Natural killer cell treated with Interleukin-12 subunit alpha and Interleukin-12 subunit beta and Interleukin-15 and Interleukin-18, amount 100 ng/mL, for 72 hours (primary cell): ENCODE measurements around the gene PCDH20. TPM values are rescaled to one million over a fixed set of nuclear protein-coding genes. Genes with fewer than 3 reads are reported as not detected.
"Not testable (repeated sequence)": the region's sequence is repeated elsewhere in the genome, so short reads cannot be mapped to it uniquely, and the experiment has no call there.

Experiments
- ATAC-seq, 2 donors: fragments of 150-1000 bp; cut with Tn5 transposase in 1 of 2; sonication (Bioruptor Pico), chemical (Tn5 transposase) in 1 of 2; 2 replicates each; pipeline ENCODE4 v1.10.0; 2021
- DNase-seq: peaks from one replicate; pipeline ENCODE4 v3.0.0; 2022; ENCODE audit warnings: low spot score
- H3K27ac Mint-ChIP-seq, 2 donors: 1 replicate in 1 of 2; 2 replicates in 1 of 2; pipeline ENCODE4 v1.8.0; 2022; ENCODE audit warnings: mixed read lengths in 2 of 2, mild to moderate bottlenecking in 1 of 2, moderate library complexity in 1 of 2
- H3K27me3 Mint-ChIP-seq, 2 donors: 1 replicate in 1 of 2; 2 replicates in 1 of 2; pipeline ENCODE4 v1.8.0; 2022; ENCODE audit warnings: mixed read lengths in 2 of 2
- H3K36me3 Mint-ChIP-seq: one replicate; pipeline ENCODE4 v1.8.0; 2022; ENCODE audit warnings: mixed read lengths
- H3K4me1 Mint-ChIP-seq, 2 donors: 1 replicate in 1 of 2; 2 replicates in 1 of 2; pipeline ENCODE4 v1.8.0; 2022; ENCODE audit warnings: low read depth in 2 of 2, mixed read lengths in 2 of 2, mild to moderate bottlenecking in 1 of 2
- H3K4me3 Mint-ChIP-seq: one replicate; pipeline ENCODE4 v1.8.0; 2022; ENCODE audit warnings: mixed read lengths
- H3K9me3 Mint-ChIP-seq: 2 replicates; pipeline ENCODE4 v1.8.0; 2022; ENCODE audit warnings: mixed read lengths
- total RNA-seq, 2 donors: library from RNA; stranded (reverse); gene quantifications; one replicate each; pipeline ENCODE4 v1.2.3, GENCODE V29; 2022

PCDH20 gene
- total RNA-seq, 2 donors from 2014 or later: not detected

GRCh38 chr13:61406275-61406674 is 9.4 kb downstream of the PCDH20 start:
- no peaks in the 10 kb centered on the region for H3K27me3 Mint-ChIP-seq
- no peaks in the 10 kb centered on the region for H3K4me1 Mint-ChIP-seq
- H3K4me3 Mint-ChIP-seq: no peak overlapping the region
- DNase-seq (no peak), ATAC-seq (no peak)
- H3K27ac Mint-ChIP-seq: no peak overlapping the region
- H3K36me3 Mint-ChIP-seq: peaks cover 4% of the 10 kb centered on the region
- H3K9me3 Mint-ChIP-seq: peaks cover 7% of the 10 kb centered on the region

- DNase-seq (no peak), ATAC-seq (no peak)
- H3K4me3 Mint-ChIP-seq: no peak overlapping the region
- no peak overlapping the region for H3K27ac Mint-ChIP-seq
- H3K36me3 Mint-ChIP-seq: peaks cover 7% of the 10 kb centered on the region
- peaks cover 20% of the 10 kb centered on the region for H3K9me3 Mint-ChIP-seq
- H3K27me3 Mint-ChIP-seq: no peaks in the 10 kb centered on the region
- H3K4me1 Mint-ChIP-seq: no peaks in the 10 kb centered on the region
Measured at GRCh38 chr13:61396121-61396520, 19.5 kb downstream of the PCDH20 start.

DNA sequence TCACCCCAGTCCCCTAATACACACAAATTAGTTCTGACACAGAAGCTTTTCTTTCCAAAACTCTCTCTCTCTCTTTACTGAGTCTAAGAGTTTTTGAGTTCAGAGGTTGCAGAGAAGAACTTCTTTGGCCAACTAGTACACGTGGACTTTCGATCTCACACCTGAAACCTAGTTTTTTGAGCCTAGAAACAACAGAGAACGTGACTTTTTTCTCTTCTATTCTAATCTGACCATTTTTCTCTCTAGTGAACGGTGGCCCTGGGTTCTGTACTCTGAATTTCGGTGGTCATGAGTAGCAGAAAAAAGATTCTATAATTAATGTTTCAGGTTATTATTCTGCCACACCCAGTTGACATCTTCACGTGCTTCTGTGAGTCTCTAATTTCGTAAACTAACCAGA is 24.2 kb downstream of the PCDH20 start:
- Mint-ChIP-seq H3K4me3 (no peak overlapping the region), H3K4me1 (no peaks in the 10 kb centered on the region), H3K36me3 (no peaks in the 10 kb centered on the region), H3K9me3 (peaks cover 14% of the 10 kb centered on the region), H3K27ac (no peak overlapping the region), H3K27me3 (no peaks in the 10 kb centered on the region)
- DNase-seq: no peak
- ATAC-seq: no peak

GRCh38 chr13:61387694-61388093 is 28.0 kb downstream of the PCDH20 start:
- peaks cover 5% of the 10 kb centered on the region for H3K9me3 Mint-ChIP-seq
- H3K27me3 Mint-ChIP-seq: no peaks in the 10 kb centered on the region
- ATAC-seq (no peak), DNase-seq (no peak)
- no peaks in the 10 kb centered on the region for H3K36me3 Mint-ChIP-seq
- no peak overlapping the region for H3K27ac Mint-ChIP-seq
- H3K4me3 Mint-ChIP-seq: no peak overlapping the region
- H3K4me1 Mint-ChIP-seq: no peaks in the 10 kb centered on the region

DNA sequence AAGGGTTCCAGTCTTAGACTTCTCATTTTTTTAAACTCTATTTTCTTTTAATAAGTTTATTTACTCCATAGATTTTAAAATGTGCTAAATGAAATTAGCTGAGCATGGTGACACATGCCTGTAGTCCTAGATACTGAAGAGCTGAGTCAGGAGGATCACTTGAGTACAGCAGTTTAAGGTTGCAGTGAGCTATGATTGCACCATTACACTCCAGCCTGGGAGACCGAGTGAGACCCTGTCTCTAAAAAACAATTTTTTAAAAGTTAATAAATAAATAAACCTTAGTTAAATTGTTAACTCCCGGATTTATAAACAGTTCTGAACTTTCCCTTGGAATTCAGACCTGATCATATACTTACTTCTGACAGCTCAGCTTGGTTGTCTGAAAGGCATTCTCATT is 32.5 kb downstream of the PCDH20 start:
- H3K9me3 Mint-ChIP-seq: peaks cover 15% of the 10 kb centered on the region
- ATAC-seq (no peak), DNase-seq (no peak)
- no peaks in the 10 kb centered on the region for H3K27me3 Mint-ChIP-seq
- no peak overlapping the region for H3K27ac Mint-ChIP-seq
- no peak overlapping the region for H3K4me3 Mint-ChIP-seq
- no peaks in the 10 kb centered on the region for H3K4me1 Mint-ChIP-seq
- H3K36me3 Mint-ChIP-seq: no peaks in the 10 kb centered on the region

- Mint-ChIP-seq H3K27ac (no peak overlapping the region), H3K36me3 (peaks cover 8% of the 10 kb centered on the region), H3K4me1 (no peaks in the 10 kb centered on the region), H3K4me3 (no peak overlapping the region), H3K9me3 (peaks cover 14% of the 10 kb centered on the region), H3K27me3 (no peaks in the 10 kb centered on the region)
- DNase-seq: no peak
- no peak for ATAC-seq
Measured at GRCh38 chr13:61370520-61370919, 45.1 kb downstream of the PCDH20 start.

DNA sequence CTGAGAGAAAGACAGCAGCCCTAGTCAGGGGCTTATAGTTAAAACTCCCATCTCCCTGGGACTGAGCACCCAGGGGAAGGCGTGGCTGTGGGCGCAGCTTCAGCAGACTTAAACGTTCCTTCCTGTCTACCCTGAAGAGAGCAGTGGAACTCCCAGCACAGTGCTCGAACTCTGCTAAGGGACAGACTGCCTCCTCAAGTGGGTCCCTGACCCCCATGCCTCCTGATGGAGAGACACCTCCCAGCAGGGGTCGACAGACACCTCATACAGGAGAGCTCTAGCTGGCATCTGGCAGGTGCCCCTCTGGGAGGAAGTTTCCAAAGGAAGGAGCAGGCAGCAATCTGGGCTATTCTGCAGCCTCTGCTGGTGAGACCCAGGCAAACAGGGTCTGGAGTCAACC is 51.0 kb downstream of the PCDH20 start:
- H3K4me3 Mint-ChIP-seq, H3K4me1 Mint-ChIP-seq, H3K27me3 Mint-ChIP-seq, H3K27ac Mint-ChIP-seq, ATAC-seq, DNase-seq: not testable (repeated sequence)
- Mint-ChIP-seq H3K36me3 (peaks cover 13% of the 10 kb centered on the region), H3K9me3 (peaks cover 20% of the 10 kb centered on the region)

DNA sequence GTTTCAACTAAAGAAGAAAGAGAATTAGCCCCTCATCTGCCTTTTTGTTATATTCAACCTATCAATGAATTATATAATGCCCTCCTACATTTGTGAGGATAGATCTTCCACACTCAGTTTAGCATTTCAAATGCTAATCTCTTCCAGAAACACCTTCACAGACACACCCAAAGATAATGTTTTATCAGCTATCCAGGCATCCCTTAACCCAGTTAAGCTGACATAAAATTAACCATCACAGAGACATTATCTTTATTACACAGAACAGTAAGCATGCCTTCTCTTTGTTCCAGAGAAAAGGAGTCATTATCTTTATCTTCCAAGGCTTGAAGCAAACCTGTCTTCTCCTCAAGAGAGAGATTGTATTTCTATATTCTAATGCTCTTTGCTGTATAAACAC is 53.1 kb downstream of the PCDH20 start:
- no peak overlapping the region for H3K4me3 Mint-ChIP-seq
- no peak for ATAC-seq
- no peak overlapping the region for H3K27ac Mint-ChIP-seq
- peaks cover 22% of the 10 kb centered on the region for H3K9me3 Mint-ChIP-seq
- no peaks in the 10 kb centered on the region for H3K27me3 Mint-ChIP-seq
- H3K4me1 Mint-ChIP-seq: no peaks in the 10 kb centered on the region
- H3K36me3 Mint-ChIP-seq: peaks cover 20% of the 10 kb centered on the region
- DNase-seq: no peak
